Measurements from ENCODE around the gene MACF1.
A peak's percentile ranks its signal among the peaks of the same experiment; 100 is the strongest.
"Not testable (repeated sequence)": the region's sequence is repeated elsewhere in the genome, so short reads cannot be mapped to it uniquely, and the experiment has no call there.

Gene MACF1, protein sequence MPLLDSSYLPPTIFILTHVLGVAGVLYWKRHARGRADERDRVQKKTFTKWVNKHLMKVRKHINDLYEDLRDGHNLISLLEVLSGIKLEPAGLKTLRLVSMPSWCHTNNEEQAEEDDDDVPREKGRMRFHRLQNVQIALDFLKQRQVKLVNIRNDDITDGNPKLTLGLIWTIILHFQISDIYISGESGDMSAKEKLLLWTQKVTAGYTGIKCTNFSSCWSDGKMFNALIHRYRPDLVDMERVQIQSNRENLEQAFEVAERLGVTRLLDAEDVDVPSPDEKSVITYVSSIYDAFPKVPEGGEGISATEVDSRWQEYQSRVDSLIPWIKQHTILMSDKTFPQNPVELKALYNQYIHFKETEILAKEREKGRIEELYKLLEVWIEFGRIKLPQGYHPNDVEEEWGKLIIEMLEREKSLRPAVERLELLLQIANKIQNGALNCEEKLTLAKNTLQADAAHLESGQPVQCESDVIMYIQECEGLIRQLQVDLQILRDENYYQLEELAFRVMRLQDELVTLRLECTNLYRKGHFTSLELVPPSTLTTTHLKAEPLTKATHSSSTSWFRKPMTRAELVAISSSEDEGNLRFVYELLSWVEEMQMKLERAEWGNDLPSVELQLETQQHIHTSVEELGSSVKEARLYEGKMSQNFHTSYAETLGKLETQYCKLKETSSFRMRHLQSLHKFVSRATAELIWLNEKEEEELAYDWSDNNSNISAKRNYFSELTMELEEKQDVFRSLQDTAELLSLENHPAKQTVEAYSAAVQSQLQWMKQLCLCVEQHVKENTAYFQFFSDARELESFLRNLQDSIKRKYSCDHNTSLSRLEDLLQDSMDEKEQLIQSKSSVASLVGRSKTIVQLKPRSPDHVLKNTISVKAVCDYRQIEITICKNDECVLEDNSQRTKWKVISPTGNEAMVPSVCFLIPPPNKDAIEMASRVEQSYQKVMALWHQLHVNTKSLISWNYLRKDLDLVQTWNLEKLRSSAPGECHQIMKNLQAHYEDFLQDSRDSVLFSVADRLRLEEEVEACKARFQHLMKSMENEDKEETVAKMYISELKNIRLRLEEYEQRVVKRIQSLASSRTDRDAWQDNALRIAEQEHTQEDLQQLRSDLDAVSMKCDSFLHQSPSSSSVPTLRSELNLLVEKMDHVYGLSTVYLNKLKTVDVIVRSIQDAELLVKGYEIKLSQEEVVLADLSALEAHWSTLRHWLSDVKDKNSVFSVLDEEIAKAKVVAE (N-terminal part only)

DNA sequence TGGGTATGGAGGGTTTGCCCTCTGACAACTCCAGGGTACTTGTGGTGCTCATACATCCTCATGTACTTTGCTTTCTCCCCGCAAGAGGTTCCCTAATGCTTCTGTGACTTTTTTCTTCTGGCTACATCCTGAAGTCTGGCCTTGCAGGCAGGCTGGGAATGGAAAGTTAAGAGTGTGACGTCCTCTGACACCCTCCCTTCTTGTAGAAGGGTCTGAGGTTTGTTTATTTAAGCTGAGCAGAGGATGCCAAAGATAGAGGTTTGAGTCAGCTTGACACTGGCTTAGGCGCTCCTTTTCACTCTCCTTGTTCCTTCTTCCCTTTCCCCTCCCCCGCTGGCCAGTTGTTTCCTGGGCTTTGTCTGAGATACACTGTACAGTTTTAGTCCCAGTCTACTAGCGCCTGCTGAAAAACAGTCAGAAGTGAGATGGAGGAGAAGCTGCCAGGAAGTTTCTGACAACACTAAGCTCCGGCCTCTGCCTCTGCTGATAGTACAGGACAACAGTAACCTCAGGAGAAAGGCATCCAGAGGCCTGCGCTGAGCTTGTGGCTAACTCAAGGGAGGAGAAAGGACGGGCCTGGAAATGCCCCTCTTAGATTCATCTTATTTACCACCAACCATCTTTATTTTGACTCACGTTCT lies at the start of gene MACF1:
TSS of gene MACF1 (plus strand) at position 255 of the 641 bp plus-strand sequence. CDS start at position 583, 328 bp downstream.
- peak within 1 kb of the TSS; percentile 91 for H3K4me3 Mint-ChIP-seq
- peaks cover 6% of the 10 kb centered on the region for H3K36me3 Mint-ChIP-seq (ENCODE audit: low read depth)
- H3K9me3 Mint-ChIP-seq, result no peaks in the 10 kb centered on the region
- peak within 1 kb of the TSS; percentile 96 for H3K27ac Mint-ChIP-seq
- H3K27me3 Mint-ChIP-seq, result no peaks in the 10 kb centered on the region
- H3K4me1 Mint-ChIP-seq (ENCODE audit: low read depth), result peaks cover 72% of the 10 kb centered on the region

GRCh38 chr1:39157304-39157703 lies 47.2 kb upstream of the MACF1 start:
- peaks cover 12% of the 10 kb centered on the region for H3K4me1 Mint-ChIP-seq (ENCODE audit: low read depth)
- no peak overlapping the region for H3K27ac Mint-ChIP-seq
- no peaks in the 10 kb centered on the region for H3K36me3 Mint-ChIP-seq (ENCODE audit: low read depth)
- H3K27me3 Mint-ChIP-seq, result no peaks in the 10 kb centered on the region
- H3K9me3 Mint-ChIP-seq, result no peaks in the 10 kb centered on the region
- no peak overlapping the region for H3K4me3 Mint-ChIP-seq

GRCh38 chr1:39158327-39159086 lies 46.0 kb upstream of the MACF1 start:
- H3K4me1 Mint-ChIP-seq (ENCODE audit: low read depth), result peaks cover 23% of the 10 kb centered on the region
- no peak overlapping the region for H3K4me3 Mint-ChIP-seq
- no peak overlapping the region for H3K27ac Mint-ChIP-seq
- H3K36me3 Mint-ChIP-seq (ENCODE audit: low read depth), result no peaks in the 10 kb centered on the region
- no peaks in the 10 kb centered on the region for H3K27me3 Mint-ChIP-seq
- no peaks in the 10 kb centered on the region for H3K9me3 Mint-ChIP-seq

DNA sequence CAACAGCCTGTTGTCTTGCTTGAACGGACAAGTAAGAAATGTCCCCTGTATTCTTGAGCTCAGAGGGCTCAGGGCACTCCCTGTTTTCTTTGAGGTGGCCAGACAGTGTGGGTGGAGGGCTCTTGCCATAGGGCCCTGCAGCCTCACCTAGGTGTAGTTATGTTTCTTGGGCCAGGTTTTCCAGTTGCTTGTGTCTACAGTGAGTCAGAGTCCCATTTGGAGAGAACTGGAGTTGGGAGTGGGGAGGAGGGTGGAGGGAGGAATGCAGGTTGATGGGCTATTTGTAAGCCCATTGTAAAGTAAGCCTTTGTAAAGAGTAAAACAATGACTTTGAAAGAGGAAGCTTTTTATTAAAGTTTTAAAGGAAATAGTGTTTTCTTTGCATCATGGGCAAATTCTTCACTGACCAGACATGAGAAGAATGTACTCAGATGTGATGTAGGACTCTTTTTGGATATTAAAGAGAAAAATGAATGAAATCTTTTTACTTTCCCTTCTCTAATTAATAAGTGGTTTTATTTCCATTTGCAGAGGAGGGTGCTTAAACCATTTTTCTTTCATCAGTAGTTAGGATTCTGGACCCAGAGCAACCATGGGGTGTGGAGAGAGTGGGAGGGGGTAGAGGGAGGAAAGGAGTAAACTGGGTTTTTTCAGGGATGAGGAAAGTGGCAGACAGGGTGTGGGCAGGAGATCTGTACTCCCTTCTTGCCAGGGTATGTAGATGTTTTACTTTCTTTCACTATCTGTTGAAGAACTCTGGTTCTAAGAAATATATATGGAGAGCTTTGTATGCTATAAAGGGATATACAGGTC lies 45.1 kb upstream of the MACF1 start:
- H3K4me1 Mint-ChIP-seq (ENCODE audit: low read depth), result peaks cover 27% of the 10 kb centered on the region
- no peak overlapping the region for H3K4me3 Mint-ChIP-seq
- no peaks in the 10 kb centered on the region for H3K9me3 Mint-ChIP-seq
- H3K36me3 Mint-ChIP-seq (ENCODE audit: low read depth), result no peaks in the 10 kb centered on the region
- H3K27me3 Mint-ChIP-seq, result no peaks in the 10 kb centered on the region
- no peak overlapping the region for H3K27ac Mint-ChIP-seq

GRCh38 chr1:39160703-39161102 lies 43.8 kb upstream of the MACF1 start:
- Mint-ChIP-seq H3K36me3 (ENCODE audit: low read depth) (no peaks in the 10 kb centered on the region), H3K9me3 (no peaks in the 10 kb centered on the region), H3K4me3 (no peak overlapping the region), H3K4me1 (ENCODE audit: low read depth) (peaks cover 28% of the 10 kb centered on the region), H3K27me3 (no peaks in the 10 kb centered on the region), H3K27ac (no peak overlapping the region)

DNA sequence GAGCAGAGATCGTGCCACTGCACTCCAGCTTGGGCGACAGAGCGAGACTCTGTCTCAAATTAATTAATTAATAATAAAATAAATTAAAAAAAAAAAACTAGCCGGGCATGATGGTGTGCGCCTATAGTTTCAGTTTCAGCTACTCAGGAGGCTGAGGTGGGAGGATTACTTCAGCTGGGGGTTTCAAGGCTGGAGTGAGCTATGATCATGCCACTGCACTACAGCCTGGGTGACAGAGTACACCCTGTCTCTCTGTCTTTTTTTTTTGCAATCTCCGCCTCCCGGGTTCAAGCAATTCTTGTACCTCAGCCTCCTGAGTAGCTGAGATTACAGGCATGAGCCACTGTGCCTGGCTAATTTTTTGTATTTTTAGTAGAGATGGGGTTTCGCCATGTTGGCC lies 42.7 kb upstream of the MACF1 start:
- H3K9me3 Mint-ChIP-seq; H3K27me3 Mint-ChIP-seq; H3K27ac Mint-ChIP-seq; H3K36me3 Mint-ChIP-seq (ENCODE audit: low read depth); H3K4me3 Mint-ChIP-seq: not testable (repeated sequence)
- peaks cover 30% of the 10 kb centered on the region for H3K4me1 Mint-ChIP-seq (ENCODE audit: low read depth)

DNA sequence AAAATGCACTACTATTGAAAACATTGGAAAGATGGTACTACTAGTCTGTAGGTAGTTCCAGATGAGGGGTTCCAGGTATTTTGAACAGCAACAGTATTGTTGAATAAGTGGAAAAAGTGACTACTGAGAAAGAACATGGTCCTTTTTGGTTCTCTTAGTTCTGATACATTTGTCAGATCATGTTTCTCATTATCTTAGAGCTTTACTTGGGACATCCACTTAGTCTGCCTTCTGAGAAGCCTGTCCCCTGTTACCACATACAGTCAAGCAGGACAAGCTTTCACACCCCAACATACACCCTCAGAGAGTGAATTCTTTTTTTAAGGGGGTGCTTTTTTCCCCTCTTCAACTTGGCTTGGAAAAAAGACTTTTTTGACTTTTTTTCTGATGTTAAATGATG lies 41.0 kb upstream of the MACF1 start:
- no peaks in the 10 kb centered on the region for H3K36me3 Mint-ChIP-seq (ENCODE audit: low read depth)
- no peak overlapping the region for H3K4me3 Mint-ChIP-seq
- H3K4me1 Mint-ChIP-seq (ENCODE audit: low read depth), result peaks cover 30% of the 10 kb centered on the region
- no peaks in the 10 kb centered on the region for H3K9me3 Mint-ChIP-seq
- no peak overlapping the region for H3K27ac Mint-ChIP-seq
- H3K27me3 Mint-ChIP-seq, result no peaks in the 10 kb centered on the region

GRCh38 chr1:39164256-39164655 lies 40.2 kb upstream of the MACF1 start:
- Mint-ChIP-seq H3K4me3 (no peak overlapping the region), H3K9me3 (no peaks in the 10 kb centered on the region), H3K27ac (no peak overlapping the region), H3K27me3 (no peaks in the 10 kb centered on the region), H3K4me1 (ENCODE audit: low read depth) (peaks cover 30% of the 10 kb centered on the region), H3K36me3 (ENCODE audit: low read depth) (no peaks in the 10 kb centered on the region)

- H3K27ac Mint-ChIP-seq, result no peak overlapping the region
- H3K27me3 Mint-ChIP-seq, result no peaks in the 10 kb centered on the region
- H3K4me1 Mint-ChIP-seq (ENCODE audit: low read depth), result peaks cover 30% of the 10 kb centered on the region
- no peaks in the 10 kb centered on the region for H3K36me3 Mint-ChIP-seq (ENCODE audit: low read depth)
- H3K4me3 Mint-ChIP-seq, result no peak overlapping the region
- no peaks in the 10 kb centered on the region for H3K9me3 Mint-ChIP-seq
Measured at GRCh38 chr1:39165049-39165448, 39.4 kb upstream of the MACF1 start.

- Mint-ChIP-seq H3K27me3 (no peaks in the 10 kb centered on the region), H3K36me3 (ENCODE audit: low read depth) (no peaks in the 10 kb centered on the region), H3K4me1 (ENCODE audit: low read depth) (peaks cover 30% of the 10 kb centered on the region), H3K27ac (no peak overlapping the region), H3K4me3 (no peak overlapping the region), H3K9me3 (no peaks in the 10 kb centered on the region)
Measured at GRCh38 chr1:39165488-39165887, 39.0 kb upstream of the MACF1 start.

- H3K36me3 Mint-ChIP-seq (ENCODE audit: low read depth), result no peaks in the 10 kb centered on the region
- H3K27ac Mint-ChIP-seq, result no peak overlapping the region
- H3K4me3 Mint-ChIP-seq, result no peak overlapping the region
- no peaks in the 10 kb centered on the region for H3K9me3 Mint-ChIP-seq
- H3K27me3 Mint-ChIP-seq, result no peaks in the 10 kb centered on the region
- H3K4me1 Mint-ChIP-seq (ENCODE audit: low read depth), result peaks cover 26% of the 10 kb centered on the region
Measured at GRCh38 chr1:39167632-39168209, 36.8 kb upstream of the MACF1 start.

DNA sequence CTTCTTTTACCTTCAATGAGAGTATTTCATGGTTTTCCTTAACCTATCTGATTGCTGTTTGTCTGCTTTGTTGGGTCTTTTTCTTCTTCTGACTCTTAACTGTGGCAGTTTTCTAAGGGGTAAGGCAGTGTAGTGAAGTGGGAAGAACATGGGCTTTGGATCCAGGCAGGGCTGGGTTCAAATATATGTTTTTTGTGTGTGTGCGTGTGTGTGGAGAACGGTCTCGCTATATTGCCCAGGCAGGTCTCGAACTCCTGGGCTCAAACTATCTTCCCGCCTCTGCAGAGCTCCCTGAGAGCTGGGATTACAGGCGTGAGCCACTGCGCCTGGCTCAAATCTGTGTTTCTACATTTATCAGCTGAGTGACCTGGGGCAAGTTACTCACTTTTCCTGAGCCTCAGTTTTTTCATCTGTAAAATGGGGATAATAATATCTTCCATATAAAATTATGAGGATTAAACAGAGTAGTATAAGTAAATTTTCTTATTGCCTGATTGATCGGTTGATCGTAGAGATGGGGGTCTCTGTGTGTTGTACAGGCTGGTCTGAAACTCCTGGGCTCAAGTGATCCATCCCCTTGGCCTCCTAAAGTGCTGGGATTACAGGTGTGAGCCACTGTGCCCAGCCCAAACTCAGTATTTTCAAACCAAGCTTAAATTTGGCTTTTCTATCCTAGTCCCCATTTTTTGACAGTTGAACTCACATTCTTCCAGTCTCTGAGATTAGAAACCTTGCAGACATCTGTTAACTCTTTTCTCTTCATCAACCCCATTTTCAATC lies 36.0 kb upstream of the MACF1 start:
- H3K27ac Mint-ChIP-seq, result no peak overlapping the region

More for the DNA sequence above, 36.0 kb upstream of the MACF1 start:
- Mint-ChIP-seq H3K9me3 (no peaks in the 10 kb centered on the region), H3K4me3 (no peak overlapping the region), H3K27me3 (no peaks in the 10 kb centered on the region), H3K36me3 (ENCODE audit: low read depth) (no peaks in the 10 kb centered on the region), H3K4me1 (ENCODE audit: low read depth) (peaks cover 18% of the 10 kb centered on the region)

Data from stimulated activated naive CD8-positive, alpha-beta T cell treated with anti-CD3 and anti-CD28 coated beads, Interleukin-15, Interleukin-2, amounts not matched to agents 100 ng/mL and 50 ng/mL, for 24 hours (primary cell).